M059J (cell line): ENCODE results near the gene ACAD10. TPM values are rescaled to one million over a fixed set of nuclear protein-coding genes. Genes with fewer than 3 reads are reported as not detected.

Source experiments
- total RNA-seq: library from RNA; depleted of rRNA; stranded (reverse); fragments of >200 nt; shearing (Covaris generic); gene quantifications from 2 replicates; pipeline ENCODE4 v1.2.3, GENCODE V29; 2014; rRNA removed

ACAD10 gene
- total RNA-seq, 1 experiment from 2014 or later, result 4.0 TPM

Other genes with a start within 250 kb of the ACAD10 start
- gene ATXN2, start 86.7 kb upstream of the ACAD10 start, total RNA-seq, result 19.2 and 20.7 TPM in 2 replicates
- 17.7 and 18.6 TPM in 2 replicates for gene BRAP, start 97 bp upstream of the ACAD10 start, total RNA-seq
- 9.0 and 20.5 TPM in 2 replicates for gene ALDH2, start 80.9 kb downstream of the ACAD10 start, total RNA-seq
- 24.0 and 38.8 TPM in 2 replicates for gene MAPKAPK5, start 156.2 kb downstream of the ACAD10 start, total RNA-seq